IPS-11a (cell line): ENCODE results near the gene DOCK4.
"Not testable (repeated sequence)": the region's sequence is repeated elsewhere in the genome, so short reads cannot be mapped to it uniquely, and the experiment has no call there.

Experiments used
- H3K4me3 ChIP-seq: one replicate; pipeline ENCODE4 v1.5.1; 2013; ENCODE audit warnings: low read depth, low read length, control low read depth

DOCK4 gene

DNA sequence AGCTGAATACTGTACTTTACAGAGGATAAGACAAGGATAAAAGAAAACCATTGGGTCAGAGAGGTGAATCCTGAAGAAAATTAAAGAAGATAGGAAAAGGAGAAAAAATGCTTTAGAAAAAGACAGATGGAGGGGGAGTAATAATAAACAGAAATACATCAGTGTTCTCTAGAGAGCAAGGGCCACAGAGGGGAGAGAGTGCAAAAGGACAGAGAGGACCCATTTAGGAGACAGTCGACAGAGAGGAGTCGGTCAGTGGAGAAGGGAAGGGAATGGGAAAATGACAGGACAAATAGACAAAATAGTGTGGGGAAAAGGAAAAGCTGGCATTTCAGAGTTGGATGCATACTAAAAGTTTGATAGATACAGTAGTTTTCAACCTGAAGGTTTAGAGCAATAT is 287.0 kb downstream of the DOCK4 start:
- H3K4me3 ChIP-seq = no peak overlapping the region

DNA sequence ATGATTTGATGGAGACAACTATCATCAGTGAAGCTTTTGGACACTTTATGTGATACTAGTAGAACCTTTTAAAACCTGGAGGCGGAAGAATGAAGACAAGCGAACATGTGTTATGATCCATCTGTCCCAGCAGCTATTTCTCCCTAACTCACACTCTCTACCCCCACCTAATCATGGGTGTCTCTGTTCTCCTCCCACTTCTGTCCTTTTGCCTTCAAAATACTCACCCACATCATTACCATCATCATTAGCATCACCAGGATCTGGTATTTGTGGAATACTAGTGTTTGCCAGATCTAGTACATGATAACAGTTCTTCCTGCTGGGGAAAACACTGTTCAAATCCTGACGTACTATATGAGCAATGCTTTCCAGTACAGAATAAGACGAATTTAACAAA is 287.7 kb downstream of the DOCK4 start:
- H3K4me3 ChIP-seq = no peak overlapping the region

DNA sequence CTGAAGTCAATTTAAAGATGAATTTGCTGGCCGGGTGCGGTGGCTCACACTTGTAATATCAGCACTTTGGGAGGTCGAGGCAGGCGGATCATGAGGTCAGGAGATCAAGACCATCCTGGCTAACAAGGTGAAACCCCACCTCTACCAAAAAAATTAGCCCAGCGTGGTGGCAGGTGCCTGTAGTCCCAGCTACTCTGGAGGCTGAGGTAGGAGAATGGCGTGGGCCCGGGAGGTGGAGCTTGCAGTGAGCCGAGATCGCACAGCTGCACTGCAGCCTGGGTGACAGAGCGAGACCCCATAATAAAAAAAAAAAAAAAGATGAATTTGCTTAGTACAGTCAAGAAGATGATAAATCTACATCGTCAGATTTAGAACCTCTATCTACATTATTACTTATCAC is 288.8 kb downstream of the DOCK4 start:
- H3K4me3 ChIP-seq = not testable (repeated sequence)

DNA sequence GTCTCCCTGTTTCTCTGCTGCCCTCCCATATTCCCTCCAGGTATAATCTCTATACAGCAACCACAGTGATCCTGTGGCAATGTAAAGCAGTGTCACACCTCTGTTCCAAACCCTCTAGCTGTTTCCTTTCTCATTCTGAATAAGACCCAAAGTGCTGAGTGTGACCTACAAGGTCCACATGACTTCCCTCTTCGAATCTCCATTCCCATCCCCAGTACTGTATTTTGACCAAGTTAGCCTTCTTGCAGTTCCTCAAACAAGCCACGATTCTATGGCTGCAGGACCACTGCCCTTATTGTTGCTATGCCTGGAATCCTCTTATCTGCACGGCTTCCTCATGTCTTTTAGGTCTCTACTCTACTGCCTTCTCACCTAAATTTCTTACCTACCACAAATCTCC is 291.9 kb downstream of the DOCK4 start:
- no peak overlapping the region for H3K4me3 ChIP-seq

DNA sequence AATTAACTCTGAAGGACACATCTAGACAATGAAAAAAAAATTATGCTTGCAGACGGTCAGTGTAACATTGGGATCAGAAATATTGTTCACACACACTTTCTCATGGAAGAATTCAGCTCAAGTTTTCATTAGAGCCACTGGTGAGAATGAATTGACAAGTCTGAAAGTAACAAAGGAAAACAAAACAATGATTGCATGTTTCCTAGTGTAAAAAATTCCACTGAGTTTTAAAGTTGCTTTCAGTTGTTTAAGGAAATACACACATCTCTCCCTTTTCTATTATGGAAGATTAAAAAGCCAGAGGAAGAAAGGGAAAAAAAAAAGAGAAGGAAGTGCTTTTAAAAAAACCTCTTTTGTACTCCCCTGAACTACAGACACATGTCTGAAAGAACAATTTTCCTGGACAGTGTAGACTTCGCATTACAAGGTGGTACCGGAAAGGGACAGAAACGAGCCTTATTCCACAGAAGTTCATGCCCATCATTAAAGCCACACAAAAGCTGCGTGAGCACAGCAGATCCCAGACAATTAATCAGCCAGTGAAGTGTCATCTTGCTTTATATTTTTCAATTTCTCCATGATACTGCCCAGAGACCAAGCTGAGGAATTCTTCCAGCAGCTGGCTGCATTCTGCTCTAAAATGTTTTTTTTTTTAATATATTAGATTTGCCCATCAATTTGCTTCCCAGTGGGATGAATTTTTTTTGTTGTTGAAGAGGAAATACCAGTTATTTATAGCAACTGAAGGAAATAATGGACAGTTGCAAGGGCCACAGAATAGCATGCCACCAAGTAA is 294.8 kb downstream of the DOCK4 start:
- no peak overlapping the region for H3K4me3 ChIP-seq

DNA sequence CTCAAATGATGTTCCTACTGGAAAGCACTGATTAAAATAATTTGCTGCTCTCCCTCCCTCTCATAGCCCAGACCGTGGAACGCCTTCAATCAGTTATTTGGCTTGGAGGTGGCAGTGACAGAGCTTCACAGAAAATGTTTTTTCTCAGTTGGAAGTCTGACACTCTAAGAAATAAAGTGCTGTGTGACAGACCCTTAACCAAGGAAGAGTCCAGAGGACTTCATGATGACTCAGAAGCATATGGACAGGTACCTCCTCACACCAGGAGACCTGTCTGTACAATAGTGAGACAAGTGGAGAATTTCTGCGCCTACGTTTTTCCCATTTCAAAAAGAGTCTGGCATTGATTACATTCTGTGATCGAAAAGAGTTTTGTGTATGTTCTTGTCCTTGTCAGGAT is 295.5 kb downstream of the DOCK4 start:
- no peak overlapping the region for H3K4me3 ChIP-seq

DNA sequence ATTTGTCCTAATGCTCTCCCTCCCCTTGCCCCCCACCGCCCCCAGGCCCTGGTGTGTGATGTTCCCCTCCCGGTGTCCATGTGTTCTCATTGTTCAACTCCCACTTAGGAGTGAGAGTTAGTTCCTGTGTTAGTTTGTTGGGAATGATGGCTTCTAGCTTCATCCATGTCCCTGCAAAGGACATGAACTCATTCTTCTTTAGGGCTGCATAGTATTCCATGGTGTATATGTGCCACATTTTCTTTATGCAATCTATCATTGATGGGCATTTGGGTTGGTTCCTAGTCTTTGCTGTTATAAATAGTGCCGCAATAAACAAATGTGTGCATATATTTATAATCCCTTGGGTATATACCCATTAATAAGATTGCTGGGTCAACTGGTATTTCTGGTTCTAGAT is 297.5 kb downstream of the DOCK4 start:
- not testable (repeated sequence) for H3K4me3 ChIP-seq

DNA sequence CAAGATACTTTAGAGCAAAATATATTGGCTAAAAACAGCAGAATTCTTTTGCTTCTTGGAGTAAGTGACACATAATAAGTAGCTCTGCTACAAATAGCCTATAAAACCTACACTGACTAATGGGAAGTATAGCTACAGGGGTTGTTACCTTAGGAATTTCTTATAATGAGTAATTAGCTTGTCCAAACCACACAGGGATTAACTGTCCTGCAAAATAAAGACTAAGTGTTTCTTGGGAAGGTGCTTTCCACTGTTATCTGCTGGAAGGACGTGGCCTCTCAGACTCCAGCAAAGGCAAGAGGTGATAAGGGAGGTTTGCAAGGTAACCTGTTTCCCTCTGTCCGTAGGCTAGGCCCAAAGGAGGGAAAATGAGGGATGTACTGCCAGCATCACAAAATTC is 302.4 kb downstream of the DOCK4 start:
- H3K4me3 ChIP-seq = no peak overlapping the region

DNA sequence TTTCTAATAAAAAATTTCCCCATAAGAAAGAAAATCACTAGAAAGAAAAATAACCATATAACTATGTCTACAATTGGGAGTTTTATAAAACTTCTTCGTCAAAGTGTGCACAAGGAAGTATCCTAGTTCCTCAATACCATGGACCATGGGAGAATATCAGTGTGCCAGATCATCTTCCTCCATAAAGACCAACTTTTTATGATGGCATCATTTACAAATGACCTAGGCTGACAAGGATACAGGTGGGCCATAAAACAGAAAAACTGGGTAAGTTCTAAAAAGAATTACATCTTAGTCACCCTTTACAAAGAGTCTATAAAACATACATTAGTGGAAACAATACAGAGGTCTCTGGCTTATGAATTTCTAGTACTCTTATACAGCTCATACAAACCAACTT is 303.2 kb downstream of the DOCK4 start:
- H3K4me3 ChIP-seq = no peak overlapping the region

DNA sequence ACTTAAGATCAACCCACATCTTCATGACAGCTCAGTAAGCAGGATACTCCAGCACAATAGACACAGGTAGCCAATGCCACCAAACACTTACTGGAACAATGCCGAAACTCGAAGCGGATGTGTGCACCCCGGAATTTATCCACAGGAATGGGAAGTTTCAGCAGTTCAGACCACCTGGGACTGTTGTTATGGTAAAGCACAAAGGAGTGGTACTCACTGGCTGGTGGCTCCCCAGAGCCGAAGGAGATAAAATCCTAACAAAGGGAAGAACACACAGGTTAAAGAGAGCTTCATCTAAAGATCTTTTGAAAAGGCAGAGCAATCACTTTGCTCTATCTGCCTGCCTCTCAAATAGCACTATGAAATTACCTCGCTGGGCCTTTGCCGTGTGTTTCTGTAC is 305.9 kb downstream of the DOCK4 start:
- no peak overlapping the region for H3K4me3 ChIP-seq

DNA sequence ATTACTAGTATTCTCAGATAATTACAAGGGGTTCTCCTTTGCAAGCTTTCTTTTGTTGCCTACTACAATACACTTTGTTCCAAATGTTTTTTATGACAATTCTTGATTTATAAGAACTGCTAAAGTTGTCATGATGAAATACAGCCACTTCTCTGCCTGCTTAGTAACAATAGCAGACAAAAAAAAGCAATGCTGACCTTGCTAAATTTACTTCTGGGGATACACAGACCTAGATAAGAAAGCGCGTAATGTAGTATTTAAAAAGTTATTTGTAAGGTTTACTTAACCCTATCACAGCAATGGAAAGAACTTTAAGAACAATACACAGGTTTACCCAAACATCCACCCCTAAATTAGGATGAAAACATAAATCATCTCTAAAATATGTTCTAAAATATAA is 311.1 kb downstream of the DOCK4 start:
- no peak overlapping the region for H3K4me3 ChIP-seq

DNA sequence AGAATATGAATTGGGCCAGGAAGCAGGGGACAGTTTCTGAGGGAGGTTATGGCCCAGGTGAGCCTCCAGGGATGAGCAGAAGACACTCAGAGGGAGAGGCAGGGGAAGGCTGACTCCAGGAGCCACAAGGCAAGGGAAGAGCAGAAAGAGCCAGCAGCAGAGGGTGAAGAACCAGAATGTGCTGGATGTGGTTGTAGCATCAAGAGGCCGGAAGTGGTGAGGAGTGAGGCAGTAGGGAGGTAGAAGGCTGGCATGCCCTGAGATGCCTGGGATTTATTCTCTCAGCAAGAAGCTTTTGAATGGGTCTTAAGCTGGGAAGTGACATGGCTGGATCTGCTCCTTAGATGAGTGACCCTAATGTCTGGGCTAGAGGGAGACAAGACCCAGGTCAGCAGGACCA is 311.7 kb downstream of the DOCK4 start:
- H3K4me3 ChIP-seq = no peak overlapping the region

DNA sequence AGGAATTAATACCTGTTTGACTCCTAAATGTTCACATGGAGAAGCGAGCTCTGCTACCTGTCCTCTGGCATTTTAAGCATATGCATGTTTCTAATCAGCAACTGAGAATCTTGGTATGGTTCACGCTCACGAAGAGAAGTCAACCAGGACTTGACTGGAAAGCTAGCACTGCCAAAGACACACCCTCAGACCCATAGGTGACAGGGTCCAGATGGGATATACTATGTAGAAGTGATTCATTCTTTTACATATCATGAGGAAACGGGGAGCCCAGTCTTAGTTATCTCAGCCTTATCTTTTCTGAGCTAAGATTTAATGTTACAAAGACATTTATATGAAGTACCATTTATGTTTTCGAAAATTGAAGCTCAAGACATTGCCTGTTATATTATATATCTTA is 313.0 kb downstream of the DOCK4 start:
- H3K4me3 ChIP-seq = no peak overlapping the region

DNA sequence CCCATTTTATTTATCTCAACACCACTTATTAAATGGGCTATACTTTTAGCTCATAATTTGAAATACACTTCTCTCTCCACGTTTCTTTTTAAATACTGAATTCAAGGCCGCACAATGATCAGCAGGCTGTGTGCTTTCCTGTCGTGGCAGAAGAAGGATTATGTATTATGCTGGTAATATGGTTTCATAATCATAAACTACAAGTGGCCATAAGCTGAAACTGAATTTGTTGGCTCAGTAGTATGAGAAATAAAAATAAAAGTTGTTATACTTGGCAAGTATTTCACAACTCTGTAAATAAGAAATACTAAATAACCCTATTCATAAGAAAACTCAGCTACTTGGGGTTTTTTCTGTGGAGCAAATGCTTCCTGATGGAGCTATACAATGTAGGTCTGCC is 313.6 kb downstream of the DOCK4 start:
- H3K4me3 ChIP-seq = no peak overlapping the region

DNA sequence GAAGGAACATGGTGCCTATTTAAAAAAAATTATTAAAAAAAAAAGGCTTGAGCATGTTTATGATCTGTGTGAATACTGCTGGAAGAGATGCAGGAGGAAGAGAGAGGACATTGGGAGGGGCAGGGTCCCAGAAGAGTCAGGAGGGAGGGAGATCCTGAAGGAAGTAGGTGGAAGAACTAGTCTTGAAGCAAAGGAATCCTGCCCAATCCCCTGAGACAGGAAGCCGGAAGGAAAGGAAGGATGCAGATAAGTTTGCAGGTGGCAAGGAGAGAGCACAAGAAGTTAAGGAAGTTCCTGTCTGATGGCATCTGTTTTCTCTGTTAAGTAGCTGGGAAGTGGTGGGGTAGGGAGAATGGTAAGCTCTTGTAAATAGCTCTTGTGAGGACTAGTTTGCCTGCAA is 318.5 kb downstream of the DOCK4 start:
- H3K4me3 ChIP-seq = no peak overlapping the region

DNA sequence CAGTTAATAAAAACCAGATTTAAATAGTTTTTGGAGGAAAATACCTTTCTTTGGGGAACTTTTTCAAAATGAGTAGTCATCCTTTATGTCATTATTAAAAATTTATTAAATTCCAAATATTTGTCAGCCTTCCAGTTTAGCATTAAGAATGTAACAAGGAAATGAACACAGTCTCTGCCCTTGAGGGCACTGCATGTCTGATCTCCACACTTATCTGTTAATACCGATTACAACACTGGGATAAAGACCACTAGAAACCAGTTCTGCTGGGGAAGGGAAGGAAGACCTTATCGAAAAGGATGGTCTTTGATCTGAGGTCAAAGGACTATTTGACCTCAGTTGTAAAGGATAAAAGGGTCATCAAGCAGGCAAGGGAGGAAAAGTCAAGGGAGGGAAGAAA is 320.0 kb downstream of the DOCK4 start:
- no peak overlapping the region for H3K4me3 ChIP-seq

DNA sequence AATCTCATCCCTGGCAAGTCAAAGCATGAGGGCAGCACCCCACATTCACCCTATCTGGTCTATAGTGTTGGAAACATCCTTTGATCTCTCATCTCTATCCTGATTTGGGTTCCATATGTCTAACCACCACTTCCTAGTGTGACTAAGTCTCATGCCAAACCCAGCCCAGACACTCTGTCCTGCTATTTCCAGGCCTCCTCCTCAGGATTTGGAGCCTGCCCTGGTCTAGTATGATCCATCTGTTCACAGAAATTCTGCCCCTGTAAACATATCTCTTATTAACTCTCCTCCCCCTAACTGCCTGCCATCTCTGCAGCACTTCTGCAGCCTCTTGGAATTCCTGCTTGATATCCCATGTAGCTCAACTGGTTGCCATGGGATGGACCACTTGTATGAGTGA is 323.0 kb downstream of the DOCK4 start:
- H3K4me3 ChIP-seq = no peak overlapping the region

DNA sequence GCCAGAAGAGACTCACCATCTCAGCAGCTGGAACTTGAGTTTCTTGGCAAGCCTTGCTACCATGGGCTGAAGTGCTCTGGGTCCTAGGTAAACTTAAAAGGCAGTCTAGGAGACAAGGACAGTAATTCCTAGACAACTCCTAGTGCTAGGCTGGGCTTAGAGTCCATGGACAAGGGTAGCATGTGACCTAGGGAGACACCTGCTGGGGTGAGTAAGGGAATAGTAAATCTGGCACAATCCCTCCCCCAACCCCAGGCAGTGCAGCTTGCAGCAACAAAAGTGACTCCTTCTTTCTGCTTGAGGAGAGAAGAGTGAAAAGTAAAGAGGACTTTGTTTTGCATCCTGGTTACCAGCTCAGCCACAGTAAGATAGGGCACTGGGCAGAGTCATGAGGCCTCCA is 327.4 kb downstream of the DOCK4 start:
- no peak overlapping the region for H3K4me3 ChIP-seq

DNA sequence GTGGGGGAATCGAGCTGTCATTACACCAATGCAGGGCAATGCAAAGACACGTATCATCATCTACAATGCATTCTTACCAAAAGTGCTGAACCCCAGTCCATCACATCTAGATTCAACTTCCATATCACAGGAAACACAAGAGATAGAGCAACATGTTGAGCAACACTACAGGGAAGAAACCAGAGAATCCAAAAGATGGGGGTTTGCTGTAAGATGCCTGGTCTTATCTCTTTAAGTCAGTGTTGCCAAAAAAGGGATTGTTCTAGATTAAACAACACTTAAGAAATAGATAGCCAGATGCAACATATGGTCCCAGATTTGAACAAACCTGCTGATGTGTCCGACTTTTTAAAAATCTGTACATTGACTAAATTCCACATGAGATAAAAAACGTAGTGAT is 328.3 kb downstream of the DOCK4 start:
- no peak overlapping the region for H3K4me3 ChIP-seq

DNA sequence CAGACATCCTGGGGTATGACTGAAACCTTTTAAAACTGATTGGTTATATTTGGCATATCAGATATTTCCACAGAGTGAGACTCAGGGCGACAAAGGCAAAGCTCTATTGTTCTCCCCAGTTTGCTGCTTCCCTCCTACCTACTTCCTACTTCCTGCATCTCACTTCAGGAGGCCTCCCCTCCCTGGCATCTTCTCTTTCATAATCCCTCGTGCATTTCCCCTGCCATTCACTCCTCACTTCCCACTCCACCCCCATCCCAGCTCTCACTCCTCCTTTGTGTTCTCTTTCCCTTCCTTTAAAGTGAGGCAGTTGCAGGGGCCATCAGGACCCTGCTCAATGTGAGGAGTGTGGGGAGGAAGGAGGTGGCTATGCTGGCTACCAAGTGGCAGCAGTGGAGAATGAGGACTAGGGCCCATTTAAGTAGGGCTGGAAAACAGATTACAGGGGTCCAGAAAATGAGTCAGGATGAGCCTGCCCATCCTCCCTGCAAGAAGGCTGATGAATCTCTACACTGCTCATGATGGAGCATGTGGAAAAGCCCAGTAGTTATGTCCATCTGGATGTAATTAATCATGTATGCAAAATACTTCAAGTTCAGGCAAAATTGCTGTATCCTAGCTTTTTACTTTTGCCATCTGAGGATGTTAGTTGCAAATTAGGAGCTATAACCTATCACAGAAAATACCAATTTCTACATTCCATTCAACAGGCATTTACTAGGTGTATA is 332.1 kb downstream of the DOCK4 start:
- H3K4me3 ChIP-seq = no peak overlapping the region

DNA sequence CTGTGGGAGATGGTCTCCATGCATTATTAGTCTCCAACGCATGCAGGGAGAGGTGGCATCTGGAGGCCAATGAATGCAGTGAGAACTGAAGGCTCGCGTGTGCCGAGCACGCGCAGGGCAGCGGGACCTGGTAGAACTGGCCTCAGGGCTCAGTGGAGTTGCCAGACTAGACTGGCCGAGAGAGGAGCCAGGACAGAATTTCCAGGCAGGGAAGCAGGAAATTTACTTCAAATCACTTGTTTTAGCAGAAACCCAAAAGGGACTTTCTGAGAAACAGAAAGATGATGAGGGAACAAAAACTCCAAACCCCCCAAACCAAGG is 332.9 kb downstream of the DOCK4 start:
- H3K4me3 ChIP-seq = no peak overlapping the region

DNA sequence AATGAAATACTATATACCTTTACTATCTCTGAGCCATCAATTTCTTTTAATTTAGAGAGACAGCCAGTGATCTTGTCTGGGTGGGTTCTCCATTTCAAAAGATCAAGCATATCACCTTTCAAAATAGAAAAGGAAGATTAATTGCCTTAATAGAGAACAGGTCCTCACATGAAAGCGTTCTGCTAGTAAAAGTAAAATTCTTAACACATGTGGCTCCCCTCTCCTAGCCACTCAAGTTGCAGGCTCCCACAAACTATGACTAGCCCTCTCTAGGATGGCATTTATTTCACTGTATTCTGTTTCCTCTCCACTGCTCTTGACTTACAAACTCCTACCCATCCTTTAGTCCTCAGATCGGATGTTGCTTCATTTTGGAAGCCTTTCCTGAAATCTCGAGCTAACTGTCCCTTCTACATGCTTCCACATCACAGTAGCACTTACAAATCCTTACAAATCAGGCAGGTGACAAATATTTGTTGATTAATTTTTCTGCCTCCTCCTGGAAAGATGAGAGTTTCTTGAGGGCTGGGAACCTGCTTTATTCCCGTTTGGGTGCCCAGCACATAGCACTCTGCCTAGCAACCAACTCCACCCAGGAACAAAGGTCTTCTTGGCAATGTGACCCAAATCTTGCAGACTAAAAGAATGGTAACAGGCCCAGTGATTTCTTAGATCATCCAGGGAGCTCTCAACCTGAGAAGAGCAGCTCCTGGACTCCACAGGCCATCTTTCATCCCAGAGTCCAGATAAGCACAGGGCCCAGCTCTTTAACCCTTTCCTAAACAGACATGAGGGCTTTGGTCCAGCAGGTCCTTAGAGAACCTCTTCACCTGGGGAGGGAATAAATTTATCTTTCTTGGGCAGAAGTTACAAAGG is 333.5 kb downstream of the DOCK4 start:
- H3K4me3 ChIP-seq = no peak overlapping the region
